WTC11 (cell line): ENCODE measurements around the gene CABLES1. TPM values are rescaled to one million over a fixed set of nuclear protein-coding genes. Genes with fewer than 3 reads are reported as not detected.
A peak's percentile ranks its signal among the peaks of the same experiment; 100 is the strongest.

Experiments used
- ATAC-seq: fragments of 200-7000 bp; cut with Tn5 transposase; 2 replicates; pipeline ENCODE4 v1.10.0; 2021; ENCODE audit warnings: mild to moderate bottlenecking, moderate library complexity
- CTCF ChIA-PET: fragments of 300-600 bp; sonication (Branson Sonifier 250); formaldehyde crosslinking; loops from one replicate; lab custom pipeline; 2021; ENCODE audit warnings: antibody characterized with exemption; lab: Charles Lee
- POLR2A ChIA-PET: fragments of 350-600 bp; sonication (Branson Sonifier 250); formaldehyde crosslinking; loops from one replicate; lab custom pipeline; 2021; ENCODE audit warnings: antibody characterized with exemption; lab: Charles Lee
- DNase-seq: peaks from one replicate; pipeline ENCODE4 v3.0.0; 2021; ENCODE audit warnings: low spot score
- H3K27ac Mint-ChIP-seq: 2 replicates; pipeline ENCODE4 v1.8.0; 2021; ENCODE audit warnings: mixed read lengths
- H3K27me3 Mint-ChIP-seq: 2 replicates; pipeline ENCODE4 v1.8.0; 2021; ENCODE audit warnings: low read depth, mild to moderate bottlenecking, moderate library complexity, mixed read lengths
- H3K36me3 Mint-ChIP-seq: 2 replicates; pipeline ENCODE4 v1.8.0; 2021; ENCODE audit warnings: mixed read lengths
- H3K4me1 Mint-ChIP-seq: 2 replicates; pipeline ENCODE4 v1.8.0; 2022; ENCODE audit warnings: mixed read lengths
- H3K4me3 Mint-ChIP-seq: 2 replicates; pipeline ENCODE4 v1.8.0; 2021; ENCODE audit warnings: mild to moderate bottlenecking, moderate library complexity, mixed read lengths
- H3K9me3 Mint-ChIP-seq: 2 replicates; pipeline ENCODE4 v1.8.0; 2021; ENCODE audit warnings: mixed read lengths
- ATF6 ChIP-seq: sonication (generic); formaldehyde crosslinking; IDR thresholded peaks from 2 replicates; pipeline ENCODE4 v1.8.1; 2023; ENCODE audit warnings: mild to moderate bottlenecking, missing genetic modification reagents
- FOXP1 ChIP-seq: sonication (generic); formaldehyde crosslinking; IDR thresholded peaks from 2 replicates; pipeline ENCODE4 v1.8.0; 2022; ENCODE audit warnings: missing genetic modification reagents, mild to moderate bottlenecking, moderate library complexity, borderline replicate concordance
- FOXP4 ChIP-seq: sonication (generic); formaldehyde crosslinking; IDR thresholded peaks from 2 replicates; pipeline ENCODE4 v1.8.0; 2022; ENCODE audit warnings: mild to moderate bottlenecking, missing genetic modification reagents
- GABPB1 ChIP-seq: sonication (generic); formaldehyde crosslinking; IDR thresholded peaks from 2 replicates; pipeline ENCODE4 v1.8.1; 2023; ENCODE audit warnings: mild to moderate bottlenecking, missing genetic modification reagents
- IRF1 ChIP-seq: sonication (generic); formaldehyde crosslinking; IDR thresholded peaks from 2 replicates; pipeline ENCODE4 v1.8.0; 2023; ENCODE audit warnings: missing genetic modification reagents
- MLX ChIP-seq: sonication (generic); formaldehyde crosslinking; IDR thresholded peaks from 2 replicates; pipeline ENCODE4 v1.8.1; 2023; ENCODE audit warnings: mild to moderate bottlenecking, missing genetic modification reagents, moderate library complexity
- NR3C1 ChIP-seq: sonication (generic); formaldehyde crosslinking; conservative IDR thresholded peaks from 2 replicates; pipeline ENCODE4 v1.8.1; 2023; ENCODE audit warnings: low read depth, mild to moderate bottlenecking, missing genetic modification reagents
- RELA ChIP-seq: sonication (generic); formaldehyde crosslinking; IDR thresholded peaks from 2 replicates; pipeline ENCODE4 v1.8.1; 2022; ENCODE audit warnings: missing genetic modification reagents, mild to moderate bottlenecking, borderline replicate concordance
- SMAD4 ChIP-seq: sonication (generic); formaldehyde crosslinking; IDR thresholded peaks from 2 replicates; pipeline ENCODE4 v1.8.0; 2022; ENCODE audit warnings: mild to moderate bottlenecking, missing genetic modification reagents
- SP1 ChIP-seq: sonication (generic); formaldehyde crosslinking; conservative IDR thresholded peaks from 2 replicates; pipeline ENCODE4 v1.8.1; 2022; ENCODE audit warnings: missing genetic modification reagents
- TEAD1 ChIP-seq: sonication (generic); formaldehyde crosslinking; IDR thresholded peaks from 2 replicates; pipeline ENCODE4 v1.8.0; 2022; ENCODE audit warnings: mild to moderate bottlenecking, missing genetic modification reagents
- TEAD4 ChIP-seq: sonication (generic); formaldehyde crosslinking; IDR thresholded peaks from 2 replicates; pipeline ENCODE4 v1.8.0; 2022; ENCODE audit warnings: mild to moderate bottlenecking, missing genetic modification reagents
- ZBTB21 ChIP-seq: sonication (generic); formaldehyde crosslinking; IDR thresholded peaks from 2 replicates; pipeline ENCODE4 v1.8.1; 2023; ENCODE audit warnings: mild to moderate bottlenecking, missing genetic modification reagents, borderline replicate concordance
- ZBTB43 ChIP-seq: sonication (generic); formaldehyde crosslinking; IDR thresholded peaks from 2 replicates; pipeline ENCODE4 v1.8.1; 2023; ENCODE audit warnings: mild to moderate bottlenecking, missing genetic modification reagents
- ZMAT4 ChIP-seq: fragments of 250-450 bp; sonication (Bioruptor Pico); IDR thresholded peaks from 2 replicates; pipeline ENCODE4 v1.9.0; 2021; ENCODE audit warnings: mild to moderate bottlenecking
- ZNF263 ChIP-seq: sonication (generic); formaldehyde crosslinking; IDR thresholded peaks from 2 replicates; pipeline ENCODE4 v1.8.1; 2022; ENCODE audit warnings: low read depth, mild to moderate bottlenecking, moderate library complexity, missing genetic modification reagents
- ZNF396 ChIP-seq: fragments of 250-450 bp; sonication (Bioruptor Pico); IDR thresholded peaks from 2 replicates; pipeline ENCODE4 v1.8.0; 2021; ENCODE audit warnings: mild to moderate bottlenecking, moderate library complexity, borderline replicate concordance
- ZNF532 ChIP-seq: fragments of 250-450 bp; sonication (Bioruptor Pico); IDR thresholded peaks from 2 replicates; pipeline ENCODE4 v1.9.0; 2021; ENCODE audit warnings: mild to moderate bottlenecking, borderline replicate concordance
- total RNA-seq: library from RNA; stranded (reverse); gene quantifications from 3 replicates; pipeline ENCODE4 v1.2.3, GENCODE V29; 2021

CABLES1 gene
- total RNA-seq, 1 experiment from 2014 or later, result 17.0 TPM

- no peaks in the 10 kb centered on the region; the same call in 1 of the 2 replicates for H3K27me3 Mint-ChIP-seq
- ATAC-seq (no peak), DNase-seq (peak; percentile 27)
- POLR2A ChIA-PET, result interaction anchor here (0.6 to 2.9 kb wide), 4 partner anchors 34 to 1971 kb away, joined by 3 to 10 read pairs (median 5); no protein-coding TSS in a partner anchor
- H3K9me3 Mint-ChIP-seq, result no peaks in the 10 kb centered on the region
- H3K4me1 Mint-ChIP-seq, result peaks cover 61% of the 10 kb centered on the region
- H3K27ac Mint-ChIP-seq, result no peak overlapping the region
- TF ChIP-seq ZBTB21 (CRISPR knock-in tag) (no peak), SP1 (CRISPR knock-in tag) (peak; percentile 17; the same call in 1 of the 2 replicates)
- CTCF ChIA-PET, result interaction anchor here (1.9 to 6.4 kb wide), 3 partner anchors 72 to 104 kb away, joined by 5 to 76 read pairs (median 14); no protein-coding TSS in a partner anchor
- peaks cover 7% of the 10 kb centered on the region for H3K36me3 Mint-ChIP-seq
- H3K4me3 Mint-ChIP-seq, result peak overlapping the region; percentile 83; the same call in 1 of the 2 replicates
These were observed 453 bp downstream of the CABLES1 start for GRCh38 chr18:23135550-23136325.

GRCh38 chr18:23136326-23137096 is 1.2 kb downstream of the CABLES1 start:
- POLR2A ChIA-PET, result interaction anchor here (1.0 to 2.9 kb wide), 2 partner anchors 19 to 33 kb away, joined by 3 to 10 read pairs; no protein-coding TSS in a partner anchor
- peak; percentile 34 for DNase-seq
- H3K36me3 Mint-ChIP-seq, result peaks cover 7% of the 10 kb centered on the region
- ATAC-seq, result no peak
- H3K27me3 Mint-ChIP-seq, result no peaks in the 10 kb centered on the region; the same call in 1 of the 2 replicates
- CTCF ChIA-PET, result interaction anchor here (1.1 to 2.9 kb wide), 3 partner anchors 71 to 243 kb away, joined by 4 to 14 read pairs (median 4); no protein-coding TSS in a partner anchor
- peaks cover 61% of the 10 kb centered on the region for H3K4me1 Mint-ChIP-seq
- H3K9me3 Mint-ChIP-seq, result no peaks in the 10 kb centered on the region
- 0 out of 2 replicates have a peak overlapping the region, but pooled peaks have one; percentile 78 for H3K27ac Mint-ChIP-seq
- peak overlapping the region; percentile 83 for H3K4me3 Mint-ChIP-seq
- 0 out of 2 replicates have a peak, but pooled peaks have one; percentile 52 for TF ChIP-seq ZBTB43 (CRISPR knock-in tag)
- TF ChIP-seq ZBTB21 (CRISPR knock-in tag), result no peak; the same call in 1 of the 2 replicates
- peak; percentile 10; the same call in 1 of the 2 replicates for TF ChIP-seq SP1 (CRISPR knock-in tag)
- no peak for TF ChIP-seq TEAD4 (CRISPR knock-in tag)
- TF ChIP-seq ZNF396, result no peak
- TF ChIP-seq RELA (CRISPR knock-in tag), result 0 out of 2 replicates have a peak, but pooled peaks have one; percentile 46
- no peak for TF ChIP-seq NR3C1 (CRISPR knock-in tag)
- no peak for TF ChIP-seq TEAD1
- no peak for TF ChIP-seq GABPB1 (CRISPR knock-in tag)
- TF ChIP-seq MLX (CRISPR knock-in tag), result no peak
- no peak; the same call in 1 of the 2 replicates for TF ChIP-seq SMAD4 (CRISPR knock-in tag)
- TF ChIP-seq ZMAT4 (CRISPR knock-in tag), result no peak
- TF ChIP-seq IRF1, result 0 out of 2 replicates have a peak, but pooled peaks have one; percentile 62
- TF ChIP-seq FOXP4, result no peak; the same call in 1 of the 2 replicates
- TF ChIP-seq ZNF263 (CRISPR knock-in tag), result no peak
- TF ChIP-seq ATF6 (CRISPR knock-in tag), result no peak
- peak; percentile 70 for TF ChIP-seq FOXP1
- no peak for TF ChIP-seq ZNF532 (CRISPR knock-in tag)
